HepG2 (cell line): ENCODE measurements around the gene CARMIL1.

Source experiments
- ATF1 ChIP-seq: IDR thresholded peaks from 2 replicates; pipeline ENCODE4 v1.6.1; 2016; ENCODE audit warnings: mild to moderate bottlenecking, control low read depth
- EP300 ChIP-seq, 3 experiments: sonication (generic) in 1 of 3; formaldehyde crosslinking in 1 of 3; IDR thresholded peaks; 2 replicates each; pipeline versions ENCODE4 v1.5.1 to v1.6.1; 2011 to 2020; ENCODE audit warnings: low read depth in 2 of 3, low read length in 2 of 3, borderline replicate concordance in 1 of 3, improper control_type of control experiment in 1 of 3, mild to moderate bottlenecking in 1 of 3, missing genetic modification reagents in 1 of 3, moderate library complexity in 1 of 3
- SIX4 ChIP-seq: sonication (generic); formaldehyde crosslinking; IDR thresholded peaks from 2 replicates; pipeline ENCODE4 v1.4.0; 2020; ENCODE audit warnings: missing genetic modification reagents
- ZSCAN12 ChIP-seq: sonication (generic); formaldehyde crosslinking; IDR thresholded peaks from 2 replicates; pipeline ENCODE4 v1.9.0; 2021; ENCODE audit warnings: mild to moderate bottlenecking, missing genetic modification reagents

- TF ChIP-seq EP300 (IDR thresholded peaks at IDR 0.05; ENCODE audit: low read depth in 2 of 2, low read length in 2 of 2) (no peak), EP300 (CRISPR knock-in tag; IDR thresholded peaks at IDR 0.05; ENCODE audit: borderline replicate concordance) (no peak), SIX4 (CRISPR knock-in tag) (no peak), ZSCAN12 (CRISPR knock-in tag) (no peak), ATF1 (CRISPR knock-in tag) (no peak)
These were observed 138.0 kb downstream of the CARMIL1 start for GRCh38 chr6:25417046-25417605.
